ENCODE measurements around the gene STK39. TPM values are rescaled to one million over a fixed set of nuclear protein-coding genes. Genes with fewer than 3 reads are reported as not detected.

The STK39 gene
- total RNA-seq, 1 donor = 18.1 TPM

DNA sequence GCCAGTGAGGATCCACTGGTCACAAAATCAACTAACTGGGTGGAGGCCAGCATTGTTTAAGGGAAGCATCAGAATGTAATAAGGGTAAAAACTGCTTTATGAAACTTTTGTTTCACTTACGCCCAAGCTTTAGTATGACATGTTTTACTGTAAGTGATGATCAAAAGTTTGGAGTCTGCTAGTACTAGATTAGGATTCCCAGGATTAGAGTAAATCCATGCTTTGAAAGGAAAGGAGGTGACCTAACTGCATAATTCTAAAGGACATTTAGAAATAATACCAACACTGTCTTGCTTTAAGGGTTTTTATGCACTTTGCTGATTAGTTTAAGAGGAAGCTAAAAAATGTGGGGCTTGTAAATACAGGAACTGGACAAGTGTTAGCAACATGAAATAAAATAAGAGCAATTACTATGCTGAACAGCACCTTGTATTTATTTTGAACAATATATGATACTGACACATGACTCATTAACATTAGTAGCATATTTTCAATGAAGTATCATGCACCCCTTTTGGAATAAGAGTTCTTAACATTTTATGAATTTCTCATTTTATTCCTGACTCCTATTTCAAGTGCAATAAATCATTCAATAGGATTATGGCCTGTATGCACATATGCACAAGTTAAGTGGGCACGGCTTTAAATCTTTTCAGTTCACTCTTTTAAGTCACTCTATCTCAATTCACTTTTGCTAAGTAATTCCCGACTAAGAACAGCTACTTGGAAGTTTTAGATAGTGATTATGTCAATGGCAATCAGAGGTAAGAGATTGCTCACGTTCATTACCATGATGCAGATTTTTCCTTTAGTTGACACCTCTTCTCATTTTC is 62.5 kb downstream of the STK39 start:
- Histone ChIP-seq H3K27ac (ENCODE audit: low read depth, low read length) (no peak overlapping the region), H2AFZ (ENCODE audit: low read length) (no peak overlapping the region), H3K4me2 (ENCODE audit: insufficient read depth, low read length) (no peak overlapping the region), H3K36me3 (ENCODE audit: insufficient read depth, low read length) (no peaks in the 10 kb centered on the region), H4K20me1 (ENCODE audit: insufficient read depth, low read length) (peaks cover 26% of the 10 kb centered on the region), H3K79me2 (ENCODE audit: insufficient read depth, low read length) (peaks cover 65% of the 10 kb centered on the region), H3K27me3 (ENCODE audit: insufficient read depth, low read length) (no peaks in the 10 kb centered on the region), H3K4me3 (ENCODE audit: insufficient read depth, low read length) (no peak overlapping the region), H3K9me3 (ENCODE audit: low read depth, low read length) (no peaks in the 10 kb centered on the region), H3K4me1 (ENCODE audit: insufficient read depth, low read length) (peaks cover 14% of the 10 kb centered on the region)
- no peak for DNase-seq (ENCODE audit: insufficient read length, low spot score, missing footprints)
- TF ChIP-seq, protein P1, sequence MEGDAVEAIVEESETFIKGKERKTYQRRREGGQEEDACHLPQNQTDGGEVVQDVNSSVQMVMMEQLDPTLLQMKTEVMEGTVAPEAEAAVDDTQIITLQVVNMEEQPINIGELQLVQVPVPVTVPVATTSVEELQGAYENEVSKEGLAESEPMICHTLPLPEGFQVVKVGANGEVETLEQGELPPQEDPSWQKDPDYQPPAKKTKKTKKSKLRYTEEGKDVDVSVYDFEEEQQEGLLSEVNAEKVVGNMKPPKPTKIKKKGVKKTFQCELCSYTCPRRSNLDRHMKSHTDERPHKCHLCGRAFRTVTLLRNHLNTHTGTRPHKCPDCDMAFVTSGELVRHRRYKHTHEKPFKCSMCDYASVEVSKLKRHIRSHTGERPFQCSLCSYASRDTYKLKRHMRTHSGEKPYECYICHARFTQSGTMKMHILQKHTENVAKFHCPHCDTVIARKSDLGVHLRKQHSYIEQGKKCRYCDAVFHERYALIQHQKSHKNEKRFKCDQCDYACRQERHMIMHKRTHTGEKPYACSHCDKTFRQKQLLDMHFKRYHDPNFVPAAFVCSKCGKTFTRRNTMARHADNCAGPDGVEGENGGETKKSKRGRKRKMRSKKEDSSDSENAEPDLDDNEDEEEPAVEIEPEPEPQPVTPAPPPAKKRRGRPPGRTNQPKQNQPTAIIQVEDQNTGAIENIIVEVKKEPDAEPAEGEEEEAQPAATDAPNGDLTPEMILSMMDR (IDR thresholded peaks at IDR 0.05; ENCODE audit: extremely low read depth, low read depth, low read length) = no peak

DNA sequence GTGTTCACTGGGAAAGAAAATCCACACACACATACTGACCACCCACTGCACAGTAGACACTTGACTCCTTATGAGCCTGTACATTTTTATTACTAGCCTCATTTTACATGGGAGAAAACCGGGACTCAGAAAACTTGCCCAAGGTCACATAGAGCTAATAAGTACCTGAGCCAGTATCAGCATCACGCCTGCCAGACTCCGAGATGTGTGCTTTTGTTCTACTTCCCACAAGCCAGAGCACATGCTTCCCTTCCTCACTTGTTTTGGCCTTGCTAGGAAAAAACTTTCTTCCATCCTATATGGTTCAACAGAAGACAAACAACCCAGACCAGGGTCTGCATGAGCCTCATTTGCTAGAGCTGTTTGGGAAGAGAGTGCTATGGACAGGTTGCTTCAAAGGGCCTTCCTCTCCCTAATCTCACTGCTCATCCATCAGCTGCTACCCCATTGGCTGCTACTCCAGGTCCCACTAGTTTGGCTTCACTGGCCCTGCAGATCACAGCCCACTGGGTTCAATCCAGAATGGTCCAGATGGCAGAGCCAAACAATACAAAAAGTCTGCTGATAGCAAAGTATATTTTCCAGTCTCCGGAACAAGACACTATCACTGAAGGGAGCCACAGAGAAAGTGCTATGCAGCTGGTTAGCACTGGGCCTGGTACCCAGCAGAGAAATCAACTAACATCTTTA is 63.9 kb downstream of the STK39 start:
- H3K27ac ChIP-seq (ENCODE audit: low read depth, low read length) = no peak overlapping the region
- H4K20me1 ChIP-seq (ENCODE audit: insufficient read depth, low read length) = peaks cover 26% of the 10 kb centered on the region
- no peaks in the 10 kb centered on the region for H3K27me3 ChIP-seq (ENCODE audit: insufficient read depth, low read length)
- H3K4me1 ChIP-seq (ENCODE audit: insufficient read depth, low read length) = peaks cover 11% of the 10 kb centered on the region
- H3K4me3 ChIP-seq (ENCODE audit: insufficient read depth, low read length) = no peak overlapping the region
- TF ChIP-seq, protein P1 (IDR thresholded peaks at IDR 0.05; ENCODE audit: extremely low read depth, low read depth, low read length) = no peak
- H3K9me3 ChIP-seq (ENCODE audit: low read depth, low read length) = no peaks in the 10 kb centered on the region
- H3K79me2 ChIP-seq (ENCODE audit: insufficient read depth, low read length) = peaks cover 73% of the 10 kb centered on the region
- H3K36me3 ChIP-seq (ENCODE audit: insufficient read depth, low read length) = no peaks in the 10 kb centered on the region
- no peak overlapping the region for H2AFZ ChIP-seq (ENCODE audit: low read length)
- no peak for DNase-seq (ENCODE audit: insufficient read length, low spot score, missing footprints)
- no peak overlapping the region for H3K4me2 ChIP-seq (ENCODE audit: insufficient read depth, low read length)

DNA sequence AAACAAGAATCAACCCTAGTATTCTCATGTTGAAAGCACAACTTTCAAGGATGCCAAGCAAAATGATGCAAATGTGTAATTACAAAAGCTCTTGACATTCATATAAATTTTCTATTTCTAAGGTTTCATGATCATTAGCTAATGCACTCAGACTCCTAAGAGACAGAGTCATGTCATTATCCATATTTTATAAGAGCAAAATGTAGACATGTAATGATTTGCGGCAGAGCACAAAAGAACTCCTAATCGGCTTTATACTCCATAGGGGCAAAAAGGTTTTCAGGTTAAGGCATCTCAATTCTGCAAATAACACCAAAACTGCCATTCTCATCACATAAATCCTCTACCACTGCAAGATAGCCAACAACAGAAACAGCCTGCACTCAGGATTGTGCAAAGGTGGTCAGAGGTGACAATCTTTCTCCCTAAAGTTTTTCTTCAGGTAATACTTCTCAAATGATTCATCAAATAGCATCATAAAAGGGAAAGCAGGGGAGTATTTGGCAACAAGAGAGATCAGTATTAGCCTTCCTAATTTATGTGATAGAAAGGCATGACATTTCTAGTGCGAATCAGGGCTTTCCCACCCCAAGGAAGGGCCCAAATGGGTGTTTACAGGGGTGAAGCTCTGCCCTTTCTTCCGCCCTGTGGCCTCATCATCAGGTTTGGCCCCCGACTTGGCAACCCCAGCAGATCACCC is 64.7 kb downstream of the STK39 start:
- Histone ChIP-seq H2AFZ (ENCODE audit: low read length) (no peak overlapping the region), H4K20me1 (ENCODE audit: insufficient read depth, low read length) (peaks cover 26% of the 10 kb centered on the region), H3K9me3 (ENCODE audit: low read depth, low read length) (no peaks in the 10 kb centered on the region), H3K79me2 (ENCODE audit: insufficient read depth, low read length) (peaks cover 65% of the 10 kb centered on the region), H3K27me3 (ENCODE audit: insufficient read depth, low read length) (no peaks in the 10 kb centered on the region), H3K36me3 (ENCODE audit: insufficient read depth, low read length) (no peaks in the 10 kb centered on the region), H3K4me3 (ENCODE audit: insufficient read depth, low read length) (no peak overlapping the region), H3K4me1 (ENCODE audit: insufficient read depth, low read length) (peaks cover 11% of the 10 kb centered on the region), H3K4me2 (ENCODE audit: insufficient read depth, low read length) (no peak overlapping the region), H3K27ac (ENCODE audit: low read depth, low read length) (no peak overlapping the region)
- no peak for DNase-seq (ENCODE audit: insufficient read length, low spot score, missing footprints)
- TF ChIP-seq, protein P1 (IDR thresholded peaks at IDR 0.05; ENCODE audit: extremely low read depth, low read depth, low read length) = no peak

Data from osteoblast (primary cell).